ENCODE measurements around the gene CCNG1.

Gene CCNG1

DNA sequence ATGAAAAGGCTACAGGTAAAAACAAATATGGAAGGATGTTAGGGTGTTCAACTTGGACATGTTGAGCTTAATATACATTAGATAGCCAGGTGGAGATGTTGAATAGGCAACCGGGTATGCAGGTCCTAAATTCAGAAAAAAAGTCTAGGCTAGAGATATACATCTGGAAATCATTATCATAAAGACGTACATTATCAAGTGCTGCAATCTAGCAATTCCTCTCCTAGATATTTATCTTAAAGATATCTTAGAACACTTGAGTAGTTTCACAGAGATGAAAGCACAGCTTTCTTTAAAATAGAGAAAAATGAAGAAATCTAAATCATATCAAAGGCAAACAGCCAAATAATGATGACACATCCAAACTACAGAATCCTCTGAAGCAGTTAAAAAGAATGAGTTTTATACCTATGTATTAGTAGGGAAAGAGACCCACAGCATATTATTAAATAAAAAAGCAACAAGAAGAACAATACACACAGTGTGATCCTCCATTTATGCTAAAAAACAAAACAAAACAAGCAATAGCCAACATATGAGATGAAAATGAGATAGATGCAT, 18.7 kb downstream of the CCNG1 start:
- no peak for DNase-seq
- no peak overlapping the region for H3K4me3 ChIP-seq (ENCODE audit: low read depth in 1 of 2, low read length in 2 of 2)

GRCh38 chr5:163456840-163457239, 19.4 kb downstream of the CCNG1 start:
- Histone ChIP-seq H3K4me3 (ENCODE audit: low read depth in 1 of 2, low read length in 2 of 2) (no peak overlapping the region), H3K9me3 (ENCODE audit: insufficient read depth, low read length, severe bottlenecking) (no peaks in the 10 kb centered on the region), H4K20me1 (ENCODE audit: insufficient read depth, low read length) (no peaks in the 10 kb centered on the region), H3K4me2 (ENCODE audit: insufficient read depth, low read length) (peak overlapping the region; percentile 86; the same call in 1 of the 2 replicates), H3K4me1 (ENCODE audit: insufficient read depth, low read length) (peaks cover 33% of the 10 kb centered on the region), H2AFZ (ENCODE audit: low read depth, low read length) (no peak overlapping the region), H3K79me2 (ENCODE audit: insufficient read depth, low read length) (peaks cover 56% of the 10 kb centered on the region), H3K27me3 (ENCODE audit: insufficient read depth, low read length, poor library complexity) (no peaks in the 10 kb centered on the region), H3K27ac (ENCODE audit: low read length) (no peak overlapping the region), H3K9ac (ENCODE audit: low read depth, low read length) (peak overlapping the region; percentile 84; the same call in 1 of the 2 replicates), H3K36me3 (ENCODE audit: insufficient read depth, low read length) (peaks cover 39% of the 10 kb centered on the region)
- DNase-seq (no peak), ATAC-seq (ENCODE audit: insufficient read depth, low read depth) (no peak)
- no peak for TF ChIP-seq EZH2 (IDR thresholded peaks at IDR 0.05; ENCODE audit: borderline replicate concordance, low read depth, low read length, severe bottlenecking)
- no peak for TF ChIP-seq CTCF (IDR thresholded peaks at IDR 0.05; ENCODE audit: borderline replicate concordance, extremely low read depth, low read length, poor library complexity, severe bottlenecking)

More for the DNA sequence above, 18.7 kb downstream of the CCNG1 start:
- no peak for ATAC-seq (ENCODE audit: insufficient read depth, low read depth)
- Histone ChIP-seq H3K36me3 (ENCODE audit: insufficient read depth, low read length) (peaks cover 44% of the 10 kb centered on the region), H3K9ac (ENCODE audit: low read depth, low read length) (no peak overlapping the region), H3K27ac (ENCODE audit: low read length) (no peak overlapping the region), H3K27me3 (ENCODE audit: insufficient read depth, low read length, poor library complexity) (no peaks in the 10 kb centered on the region), H3K4me1 (ENCODE audit: insufficient read depth, low read length) (peaks cover 30% of the 10 kb centered on the region), H2AFZ (ENCODE audit: low read depth, low read length) (no peak overlapping the region), H3K79me2 (ENCODE audit: insufficient read depth, low read length) (peaks cover 50% of the 10 kb centered on the region), H3K9me3 (ENCODE audit: insufficient read depth, low read length, severe bottlenecking) (no peaks in the 10 kb centered on the region), H4K20me1 (ENCODE audit: insufficient read depth, low read length) (no peaks in the 10 kb centered on the region), H3K4me2 (ENCODE audit: insufficient read depth, low read length) (no peak overlapping the region)
- TF ChIP-seq EZH2 (IDR thresholded peaks at IDR 0.05; ENCODE audit: borderline replicate concordance, low read depth, low read length, severe bottlenecking) (no peak), CTCF (IDR thresholded peaks at IDR 0.05; ENCODE audit: borderline replicate concordance, extremely low read depth, low read length, poor library complexity, severe bottlenecking) (no peak)

GRCh38 chr5:163458778-163459385, 21.5 kb downstream of the CCNG1 start:
- H3K4me2 ChIP-seq (ENCODE audit: insufficient read depth, low read length), result peak overlapping the region; percentile 86
- H3K4me3 ChIP-seq (ENCODE audit: low read depth in 1 of 2, low read length in 2 of 2), result peak overlapping the region; percentile 62 to 77
- TF ChIP-seq CTCF (IDR thresholded peaks at IDR 0.05; ENCODE audit: borderline replicate concordance, extremely low read depth, low read length, poor library complexity, severe bottlenecking) (no peak), EZH2 (IDR thresholded peaks at IDR 0.05; ENCODE audit: borderline replicate concordance, low read depth, low read length, severe bottlenecking) (no peak)
- peaks cover 53% of the 10 kb centered on the region for H3K4me1 ChIP-seq (ENCODE audit: insufficient read depth, low read length)
- H3K27me3 ChIP-seq (ENCODE audit: insufficient read depth, low read length, poor library complexity), result no peaks in the 10 kb centered on the region
- H3K36me3 ChIP-seq (ENCODE audit: insufficient read depth, low read length), result peaks cover 29% of the 10 kb centered on the region
- ATAC-seq (ENCODE audit: insufficient read depth, low read depth) (no peak), DNase-seq (no peak)
- peak overlapping the region; percentile 84 for H3K9ac ChIP-seq (ENCODE audit: low read depth, low read length)
- peak overlapping the region; percentile 91 for H2AFZ ChIP-seq (ENCODE audit: low read depth, low read length)
- H3K27ac ChIP-seq (ENCODE audit: low read length), result peak overlapping the region; percentile 100
- H3K79me2 ChIP-seq (ENCODE audit: insufficient read depth, low read length), result peaks cover 75% of the 10 kb centered on the region
- no peaks in the 10 kb centered on the region for H4K20me1 ChIP-seq (ENCODE audit: insufficient read depth, low read length)
- H3K9me3 ChIP-seq (ENCODE audit: insufficient read depth, low read length, severe bottlenecking), result no peaks in the 10 kb centered on the region
